IPS DF 19.7 (cell line): ENCODE results near the gene COL4A2.

ENCODE experiments used
- DNase-seq: peaks from one replicate; pipeline ENCODE4 v3.0.0-alpha.2; 2013; ENCODE audit warnings: low read depth, low spot score

The COL4A2 gene

GRCh38 chr13:110402299-110403069 lies 95.4 kb downstream of the COL4A2 start:
- no peak for DNase-seq

GRCh38 chr13:110403315-110403714 lies 96.2 kb downstream of the COL4A2 start:
- DNase-seq: no peak

GRCh38 chr13:110403721-110404120 lies 96.6 kb downstream of the COL4A2 start:
- no peak for DNase-seq

- no peak for DNase-seq
Measured at GRCh38 chr13:110404321-110404720, 97.2 kb downstream of the COL4A2 start.

GRCh38 chr13:110405597-110406450 lies 98.7 kb downstream of the COL4A2 start:
- DNase-seq: no peak

GRCh38 chr13:110407021-110407420 lies 99.9 kb downstream of the COL4A2 start:
- DNase-seq: no peak

DNA sequence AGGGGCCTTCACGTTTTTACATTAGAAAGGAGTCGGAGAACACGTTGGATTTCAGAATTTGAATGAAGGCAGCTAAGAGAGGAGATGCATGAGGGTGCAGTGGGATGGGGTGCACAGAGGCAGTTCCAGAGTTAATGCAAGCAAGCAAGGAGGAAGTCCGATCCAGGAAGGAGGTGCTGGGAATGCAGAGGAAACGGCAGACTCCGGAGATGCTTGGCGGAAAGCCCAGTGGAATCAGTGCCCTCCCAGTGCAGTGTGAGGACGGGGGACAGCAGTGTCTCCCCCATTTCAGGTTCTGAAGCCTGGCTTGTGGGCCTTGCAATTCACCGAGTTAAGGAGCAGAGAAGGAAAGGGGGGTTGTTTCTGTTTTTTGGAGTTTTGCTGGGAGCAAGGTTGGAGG lies 100.4 kb downstream of the COL4A2 start:
- no peak for DNase-seq

GRCh38 chr13:110408286-110408685 lies 101.2 kb downstream of the COL4A2 start:
- no peak for DNase-seq

DNA sequence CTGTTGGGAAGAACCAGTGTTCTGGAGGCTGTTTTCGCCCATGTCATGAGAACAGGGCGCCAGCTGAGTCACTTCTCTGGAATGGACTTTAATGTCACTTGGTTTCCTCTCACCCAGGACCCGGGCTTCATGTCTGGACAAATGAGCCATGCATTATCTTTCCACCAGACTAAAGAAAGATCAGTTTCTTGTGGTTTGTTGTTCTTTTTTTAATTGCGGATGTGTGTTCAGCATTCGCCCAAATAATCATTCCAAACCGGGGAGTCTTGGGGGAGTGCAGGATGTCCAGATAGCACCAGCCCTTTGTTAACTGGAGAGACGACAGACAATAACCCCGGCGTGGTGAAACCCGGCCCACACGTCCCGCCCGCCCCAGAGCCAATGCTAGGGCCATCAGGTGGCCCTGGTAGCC lies 102.5 kb downstream of the COL4A2 start:
- DNase-seq: no peak

DNA sequence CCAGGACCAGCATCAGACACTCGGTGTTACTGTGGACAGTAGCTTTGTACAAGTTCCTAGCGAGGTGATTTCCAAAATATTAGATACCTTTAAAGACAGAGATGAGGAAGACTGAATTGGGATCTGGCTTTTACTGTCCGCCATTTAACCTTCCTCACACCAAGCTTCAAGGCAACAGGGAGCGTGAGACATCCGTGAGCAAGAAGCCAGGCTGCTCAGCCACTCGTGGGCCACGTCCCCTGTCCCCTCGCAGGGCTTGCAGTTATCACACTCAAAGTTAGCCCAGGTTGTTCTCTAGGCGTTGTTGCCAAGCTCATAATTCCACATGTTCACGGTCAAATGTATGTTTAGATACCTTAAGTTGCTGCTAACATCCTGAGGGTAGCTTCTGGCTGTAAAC lies 102.9 kb downstream of the COL4A2 start:
- no peak for DNase-seq

GRCh38 chr13:110410936-110411687 lies 104.0 kb downstream of the COL4A2 start:
- DNase-seq: no peak

- no peak for DNase-seq
Measured at GRCh38 chr13:110411688-110412059, 104.6 kb downstream of the COL4A2 start.

GRCh38 chr13:110412132-110412914 lies 105.2 kb downstream of the COL4A2 start:
- peak; percentile 68 for DNase-seq

DNA sequence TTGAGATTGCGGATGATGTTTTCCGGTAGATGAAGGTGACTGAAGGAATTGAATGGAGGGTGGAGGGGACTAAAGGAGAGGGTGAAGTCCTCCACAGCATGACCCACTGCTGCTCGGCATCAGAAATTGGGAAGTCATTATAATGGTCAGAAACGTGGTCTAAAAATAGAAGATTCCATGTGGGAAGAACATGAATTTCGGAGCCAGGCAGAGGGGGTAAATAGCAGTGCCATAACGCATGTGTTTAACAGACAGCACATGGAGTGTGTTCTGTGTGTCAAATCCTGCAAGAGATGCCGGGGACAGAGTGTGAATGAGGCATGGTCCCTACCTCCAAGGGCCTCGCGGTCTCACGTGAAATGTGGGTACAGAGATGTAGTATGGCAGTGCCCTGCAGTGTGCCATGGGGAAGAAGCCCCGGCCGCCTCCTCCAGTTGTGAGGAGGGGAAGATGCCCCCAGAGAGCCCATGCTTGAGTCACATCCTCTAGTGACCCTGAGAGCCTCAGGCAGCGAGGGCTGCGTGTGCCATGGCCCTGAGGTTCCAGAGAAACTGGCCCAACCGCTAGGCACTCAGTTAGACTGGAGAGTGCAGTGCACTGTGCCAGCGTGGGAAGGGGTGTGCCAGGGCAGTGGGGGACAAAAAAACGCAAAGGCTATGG lies 106.1 kb downstream of the COL4A2 start:
- DNase-seq: no peak

DNA sequence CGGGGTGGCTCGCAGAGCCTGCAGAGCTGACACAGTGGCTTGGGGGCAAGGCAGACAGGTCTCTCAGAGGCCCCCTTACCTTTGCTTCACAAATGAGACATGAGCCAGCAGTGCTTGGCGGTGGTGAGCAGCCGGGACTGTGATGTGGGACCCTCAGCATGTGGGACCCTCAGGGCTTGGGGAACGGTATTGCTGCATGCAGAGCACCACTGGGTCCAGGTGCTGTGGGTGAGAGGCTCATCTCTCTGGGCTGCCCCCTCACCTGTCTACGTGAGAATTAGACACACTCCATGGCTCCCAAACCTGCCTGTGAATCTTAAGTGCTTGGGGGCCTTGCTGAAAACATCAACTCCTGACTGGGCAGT lies 106.6 kb downstream of the COL4A2 start:
- DNase-seq: no peak

DNA sequence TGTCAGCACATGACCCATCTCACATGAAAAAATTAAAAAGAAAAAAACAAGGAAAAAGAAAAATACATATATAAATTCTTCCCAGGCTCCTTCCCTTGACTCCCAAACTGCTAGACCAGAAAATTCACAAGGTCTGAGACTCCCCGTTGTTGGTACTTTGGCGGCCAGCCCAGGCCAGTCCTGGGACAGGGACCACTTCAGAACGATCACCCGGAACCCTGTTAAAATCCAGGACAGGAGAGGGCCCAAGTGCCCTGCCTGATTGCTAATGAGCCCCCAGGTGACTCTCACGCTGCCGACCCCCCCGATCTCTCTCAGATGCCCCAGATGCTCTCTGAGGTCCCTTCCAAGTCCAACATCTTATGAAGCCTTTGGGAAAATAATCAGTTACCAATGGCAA lies 107.2 kb downstream of the COL4A2 start:
- DNase-seq: no peak

- DNase-seq: no peak
Measured at GRCh38 chr13:110414931-110415330, 107.8 kb downstream of the COL4A2 start.

GRCh38 chr13:110415669-110416068 lies 108.6 kb downstream of the COL4A2 start:
- no peak for DNase-seq

- DNase-seq: no peak
Measured at GRCh38 chr13:110416131-110417025, 109.3 kb downstream of the COL4A2 start.

DNA sequence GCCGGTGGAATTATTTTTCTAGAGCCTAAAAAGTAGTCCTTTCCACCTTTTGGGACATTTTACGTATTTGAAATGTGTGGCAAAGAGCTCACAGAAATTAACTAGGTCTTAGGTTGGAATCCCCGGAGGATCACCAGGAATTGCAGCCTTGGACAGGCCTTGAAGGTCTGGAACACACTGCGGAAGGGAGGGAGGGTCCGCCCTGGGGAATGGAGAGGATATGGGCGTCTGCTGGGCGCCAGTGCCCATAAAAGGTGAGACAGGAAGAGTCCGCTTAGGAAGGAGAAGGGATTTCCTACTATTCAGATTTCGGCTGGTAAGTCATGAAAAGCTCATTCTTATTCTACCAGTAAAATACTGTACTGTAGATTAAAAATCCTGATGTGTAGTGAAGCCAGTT lies 111.9 kb downstream of the COL4A2 start:
- DNase-seq: no peak
